Measurements from ENCODE around the gene TKFC. TPM values are rescaled to one million over a fixed set of nuclear protein-coding genes. Genes with fewer than 3 reads are reported as not detected.

The TKFC gene
- total and polyA plus RNA-seq, 9 of the 15 experiments (the other 6 are each of a cell fraction or from before 2014, with no cell fraction given): 2.0 to 61.7 (median 28.5) TPM

DNA sequence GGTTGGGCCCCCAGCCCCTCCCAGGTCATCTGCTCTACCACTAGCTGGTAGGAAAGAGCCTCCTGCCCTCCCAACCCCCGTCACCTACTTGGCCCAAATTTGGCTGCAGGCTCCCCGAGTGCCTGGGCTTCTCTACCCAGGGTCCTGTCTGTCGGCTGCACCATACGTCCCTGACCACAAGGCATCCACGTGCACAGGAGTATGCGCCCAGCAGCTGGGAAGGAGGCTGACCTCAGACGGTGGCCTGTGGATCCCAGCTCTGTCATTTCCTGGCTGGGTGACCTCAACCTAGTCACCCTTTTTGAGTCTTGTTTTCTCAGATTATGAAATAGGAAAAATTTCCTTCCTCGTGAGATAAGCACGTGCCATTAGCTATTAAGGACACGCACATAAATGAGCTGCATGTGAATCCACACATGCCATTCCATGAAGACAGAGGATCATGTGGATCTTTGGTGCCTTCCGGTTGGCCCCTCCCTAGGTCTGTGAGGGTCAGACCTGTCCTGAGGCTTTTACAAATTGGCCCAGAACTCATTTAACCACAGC is 15.0 kb downstream of the TKFC start (continued):
- TF ChIP-seq, protein P1, sequence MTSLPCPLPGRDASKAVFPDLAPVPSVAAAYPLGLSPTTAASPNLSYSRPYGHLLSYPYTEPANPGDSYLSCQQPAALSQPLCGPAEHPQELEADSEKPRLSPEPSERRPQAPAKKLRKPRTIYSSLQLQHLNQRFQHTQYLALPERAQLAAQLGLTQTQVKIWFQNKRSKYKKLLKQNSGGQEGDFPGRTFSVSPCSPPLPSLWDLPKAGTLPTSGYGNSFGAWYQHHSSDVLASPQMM (CRISPR knock-in tag; IDR thresholded peaks at IDR 0.05): no peak
- TF ChIP-seq PHTF2 (CRISPR knock-in tag; IDR thresholded peaks at IDR 0.05) (no peak), HLTF (IDR thresholded peaks at IDR 0.05) (no peak), NFXL1 (CRISPR knock-in tag; IDR thresholded peaks at IDR 0.05) (no peak), ZNF589 (CRISPR knock-in tag; IDR thresholded peaks at IDR 0.05; ENCODE audit: low read depth) (peak; percentile 87; the same call in 1 of the 2 replicates), ZNF75A (CRISPR knock-in tag; IDR thresholded peaks at IDR 0.05) (no peak), ATF1 (CRISPR knock-in tag; IDR thresholded peaks at IDR 0.05) (no peak), ATF1 (tag; IDR thresholded peaks at IDR 0.05) (0 out of 2 replicates have a peak, but pooled peaks have one; percentile 20)
- TF ChIP-seq, protein P2, sequence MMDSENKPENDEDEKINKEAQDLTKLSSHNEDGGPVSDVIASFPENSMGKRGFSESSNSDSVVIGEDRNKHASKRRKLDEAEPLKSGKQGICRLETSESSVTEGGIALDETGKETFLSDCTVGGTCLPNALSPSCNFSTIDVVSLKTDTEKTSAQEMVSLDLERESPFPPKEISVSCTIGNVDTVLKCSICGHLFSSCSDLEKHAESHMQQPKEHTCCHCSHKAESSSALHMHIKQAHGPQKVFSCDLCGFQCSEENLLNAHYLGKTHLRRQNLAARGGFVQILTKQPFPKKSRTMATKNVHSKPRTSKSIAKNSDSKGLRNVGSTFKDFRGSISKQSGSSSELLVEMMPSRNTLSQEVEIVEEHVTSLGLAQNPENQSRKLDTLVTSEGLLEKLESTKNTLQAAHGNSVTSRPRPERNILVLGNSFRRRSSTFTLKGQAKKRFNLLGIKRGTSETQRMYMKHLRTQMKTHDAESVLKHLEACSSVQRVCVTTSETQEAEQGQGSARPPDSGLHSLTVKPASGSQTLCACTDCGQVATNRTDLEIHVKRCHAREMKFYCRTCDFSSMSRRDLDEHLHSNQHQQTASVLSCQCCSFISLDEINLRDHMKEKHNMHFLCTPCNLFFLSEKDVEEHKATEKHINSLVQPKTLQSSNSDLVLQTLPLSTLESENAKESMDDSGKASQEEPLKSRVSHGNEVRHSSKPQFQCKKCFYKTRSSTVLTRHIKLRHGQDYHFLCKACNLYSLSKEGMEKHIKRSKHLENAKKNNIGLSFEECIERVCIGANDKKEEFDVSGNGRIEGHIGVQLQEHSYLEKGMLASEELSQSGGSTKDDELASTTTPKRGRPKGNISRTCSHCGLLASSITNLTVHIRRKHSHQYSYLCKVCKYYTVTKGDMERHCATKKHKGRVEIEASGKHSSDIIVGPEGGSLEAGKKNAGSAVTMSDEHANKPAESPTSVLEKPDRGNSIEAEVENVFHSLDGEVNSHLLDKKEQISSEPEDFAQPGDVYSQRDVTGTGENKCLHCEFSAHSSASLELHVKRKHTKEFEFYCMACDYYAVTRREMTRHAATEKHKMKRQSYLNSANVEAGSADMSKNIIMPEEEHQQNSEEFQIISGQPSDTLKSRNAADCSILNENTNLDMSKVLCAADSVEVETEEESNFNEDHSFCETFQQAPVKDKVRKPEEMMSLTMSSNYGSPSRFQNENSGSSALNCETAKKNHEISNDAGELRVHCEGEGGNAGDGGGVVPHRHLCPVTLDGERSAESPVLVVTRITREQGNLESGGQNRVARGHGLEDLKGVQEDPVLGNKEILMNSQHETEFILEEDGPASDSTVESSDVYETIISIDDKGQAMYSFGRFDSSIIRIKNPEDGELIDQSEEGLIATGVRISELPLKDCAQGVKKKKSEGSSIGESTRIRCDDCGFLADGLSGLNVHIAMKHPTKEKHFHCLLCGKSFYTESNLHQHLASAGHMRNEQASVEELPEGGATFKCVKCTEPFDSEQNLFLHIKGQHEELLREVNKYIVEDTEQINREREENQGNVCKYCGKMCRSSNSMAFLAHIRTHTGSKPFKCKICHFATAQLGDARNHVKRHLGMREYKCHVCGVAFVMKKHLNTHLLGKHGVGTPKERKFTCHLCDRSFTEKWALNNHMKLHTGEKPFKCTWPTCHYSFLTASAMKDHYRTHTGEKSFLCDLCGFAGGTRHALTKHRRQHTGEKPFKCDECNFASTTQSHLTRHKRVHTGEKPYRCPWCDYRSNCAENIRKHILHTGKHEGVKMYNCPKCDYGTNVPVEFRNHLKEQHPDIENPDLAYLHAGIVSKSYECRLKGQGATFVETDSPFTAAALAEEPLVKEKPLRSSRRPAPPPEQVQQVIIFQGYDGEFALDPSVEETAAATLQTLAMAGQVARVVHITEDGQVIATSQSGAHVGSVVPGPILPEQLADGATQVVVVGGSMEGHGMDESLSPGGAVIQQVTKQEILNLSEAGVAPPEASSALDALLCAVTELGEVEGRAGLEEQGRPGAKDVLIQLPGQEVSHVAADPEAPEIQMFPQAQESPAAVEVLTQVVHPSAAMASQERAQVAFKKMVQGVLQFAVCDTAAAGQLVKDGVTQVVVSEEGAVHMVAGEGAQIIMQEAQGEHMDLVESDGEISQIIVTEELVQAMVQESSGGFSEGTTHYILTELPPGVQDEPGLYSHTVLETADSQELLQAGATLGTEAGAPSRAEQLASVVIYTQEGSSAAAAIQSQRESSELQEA (IDR thresholded peaks at IDR 0.05; ENCODE audit: low read depth): 0 out of 2 replicates have a peak, but pooled peaks have one; percentile 48
- TF ChIP-seq, protein P3, sequence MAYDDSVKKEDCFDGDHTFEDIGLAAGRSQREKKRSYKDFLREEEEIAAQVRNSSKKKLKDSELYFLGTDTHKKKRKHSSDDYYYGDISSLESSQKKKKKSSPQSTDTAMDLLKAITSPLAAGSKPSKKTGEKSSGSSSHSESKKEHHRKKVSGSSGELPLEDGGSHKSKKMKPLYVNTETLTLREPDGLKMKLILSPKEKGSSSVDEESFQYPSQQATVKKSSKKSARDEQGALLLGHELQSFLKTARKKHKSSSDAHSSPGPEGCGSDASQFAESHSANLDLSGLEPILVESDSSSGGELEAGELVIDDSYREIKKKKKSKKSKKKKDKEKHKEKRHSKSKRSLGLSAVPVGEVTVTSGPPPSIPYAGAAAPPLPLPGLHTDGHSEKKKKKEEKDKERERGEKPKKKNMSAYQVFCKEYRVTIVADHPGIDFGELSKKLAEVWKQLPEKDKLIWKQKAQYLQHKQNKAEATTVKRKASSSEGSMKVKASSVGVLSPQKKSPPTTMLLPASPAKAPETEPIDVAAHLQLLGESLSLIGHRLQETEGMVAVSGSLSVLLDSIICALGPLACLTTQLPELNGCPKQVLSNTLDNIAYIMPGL (CRISPR knock-in tag; IDR thresholded peaks at IDR 0.05): no peak
- TF ChIP-seq, protein P4, sequence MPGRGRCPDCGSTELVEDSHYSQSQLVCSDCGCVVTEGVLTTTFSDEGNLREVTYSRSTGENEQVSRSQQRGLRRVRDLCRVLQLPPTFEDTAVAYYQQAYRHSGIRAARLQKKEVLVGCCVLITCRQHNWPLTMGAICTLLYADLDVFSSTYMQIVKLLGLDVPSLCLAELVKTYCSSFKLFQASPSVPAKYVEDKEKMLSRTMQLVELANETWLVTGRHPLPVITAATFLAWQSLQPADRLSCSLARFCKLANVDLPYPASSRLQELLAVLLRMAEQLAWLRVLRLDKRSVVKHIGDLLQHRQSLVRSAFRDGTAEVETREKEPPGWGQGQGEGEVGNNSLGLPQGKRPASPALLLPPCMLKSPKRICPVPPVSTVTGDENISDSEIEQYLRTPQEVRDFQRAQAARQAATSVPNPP (IDR thresholded peaks at IDR 0.05; ENCODE audit: borderline replicate concordance, insufficient read depth, insufficient read length): no peak
- TF ChIP-seq, protein P5, sequence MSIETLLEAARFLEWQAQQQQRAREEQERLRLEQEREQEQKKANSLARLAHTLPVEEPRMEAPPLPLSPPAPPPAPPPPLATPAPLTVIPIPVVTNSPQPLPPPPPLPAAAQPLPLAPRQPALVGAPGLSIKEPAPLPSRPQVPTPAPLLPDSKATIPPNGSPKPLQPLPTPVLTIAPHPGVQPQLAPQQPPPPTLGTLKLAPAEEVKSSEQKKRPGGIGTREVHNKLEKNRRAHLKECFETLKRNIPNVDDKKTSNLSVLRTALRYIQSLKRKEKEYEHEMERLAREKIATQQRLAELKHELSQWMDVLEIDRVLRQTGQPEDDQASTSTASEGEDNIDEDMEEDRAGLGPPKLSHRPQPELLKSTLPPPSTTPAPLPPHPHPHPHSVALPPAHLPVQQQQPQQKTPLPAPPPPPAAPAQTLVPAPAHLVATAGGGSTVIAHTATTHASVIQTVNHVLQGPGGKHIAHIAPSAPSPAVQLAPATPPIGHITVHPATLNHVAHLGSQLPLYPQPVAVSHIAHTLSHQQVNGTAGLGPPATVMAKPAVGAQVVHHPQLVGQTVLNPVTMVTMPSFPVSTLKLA (conservative IDR thresholded peaks at IDR 0.05): peak in 1 of 2 experiments; percentile 58; a peak in 3 of 4 replicates
- TF ChIP-seq, protein P6, sequence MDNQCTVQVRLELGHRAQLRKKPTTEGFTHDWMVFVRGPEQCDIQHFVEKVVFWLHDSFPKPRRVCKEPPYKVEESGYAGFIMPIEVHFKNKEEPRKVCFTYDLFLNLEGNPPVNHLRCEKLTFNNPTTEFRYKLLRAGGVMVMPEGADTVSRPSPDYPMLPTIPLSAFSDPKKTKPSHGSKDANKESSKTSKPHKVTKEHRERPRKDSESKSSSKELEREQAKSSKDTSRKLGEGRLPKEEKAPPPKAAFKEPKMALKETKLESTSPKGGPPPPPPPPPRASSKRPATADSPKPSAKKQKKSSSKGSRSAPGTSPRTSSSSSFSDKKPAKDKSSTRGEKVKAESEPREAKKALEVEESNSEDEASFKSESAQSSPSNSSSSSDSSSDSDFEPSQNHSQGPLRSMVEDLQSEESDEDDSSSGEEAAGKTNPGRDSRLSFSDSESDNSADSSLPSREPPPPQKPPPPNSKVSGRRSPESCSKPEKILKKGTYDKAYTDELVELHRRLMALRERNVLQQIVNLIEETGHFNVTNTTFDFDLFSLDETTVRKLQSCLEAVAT (IDR thresholded peaks at IDR 0.05): peak in 1 of 2 experiments; percentile 26; a peak in 1 of 4 replicates

Data from K562 (cell line).